Endodermal cell (in vitro differentiated cells): Measurements from ENCODE around the gene SRL. TPM values are rescaled to one million over a fixed set of nuclear protein-coding genes. Genes with fewer than 3 reads are reported as not detected.

ENCODE experiments used
- DNase-seq: peaks from one replicate; pipeline ENCODE4 v3.0.0-alpha.2; 2017
- H3K27ac ChIP-seq: 2 replicates; pipeline ENCODE4 v1.5.1; 2013; ENCODE audit warnings: mild to moderate bottlenecking, low read depth, low read length, moderate library complexity
- H3K27me3 ChIP-seq: 2 replicates; pipeline ENCODE4 v1.6.1; 2013; ENCODE audit warnings: mild to moderate bottlenecking, low read length, moderate library complexity; ENCODE audit not compliant: insufficient read depth, control insufficient read depth, poor library complexity, severe bottlenecking
- H3K36me3 ChIP-seq: 2 replicates; pipeline ENCODE4 v1.7.0; 2013; ENCODE audit warnings: mild to moderate bottlenecking, low read length, moderate library complexity; ENCODE audit not compliant: control insufficient read depth, insufficient read depth
- H3K4me1 ChIP-seq: one replicate; pipeline ENCODE4 v1.7.0; 2013; ENCODE audit warnings: low read length; ENCODE audit not compliant: control insufficient read depth, insufficient read depth
- H3K4me3 ChIP-seq: 2 replicates; pipeline ENCODE4 v1.5.1; 2013; ENCODE audit warnings: mild to moderate bottlenecking, low read length, moderate library complexity
- H3K9ac ChIP-seq: 2 replicates; pipeline ENCODE4 v1.6.1; 2013; ENCODE audit warnings: mild to moderate bottlenecking, low read length, moderate library complexity; ENCODE audit not compliant: poor library complexity, severe bottlenecking; ENCODE audit errors: extremely low read depth
- H3K9me3 ChIP-seq: 2 replicates; pipeline ENCODE4 v1.6.1; 2013; ENCODE audit warnings: mild to moderate bottlenecking, low read length, moderate library complexity; ENCODE audit not compliant: control insufficient read depth
- H3K27ac Mint-ChIP-seq: 2 replicates; pipeline ENCODE4 v1.8.0; 2020; ENCODE audit warnings: mixed read lengths
- H3K27me3 Mint-ChIP-seq: 2 replicates; pipeline ENCODE4 v1.8.0; 2021; ENCODE audit warnings: mild to moderate bottlenecking, mixed read lengths; ENCODE audit not compliant: insufficient read depth
- H3K36me3 Mint-ChIP-seq: 2 replicates; pipeline ENCODE4 v1.8.0; 2020; ENCODE audit warnings: low read depth, mixed read lengths
- H3K4me1 Mint-ChIP-seq: 2 replicates; pipeline ENCODE4 v1.8.0; 2020; ENCODE audit warnings: mixed read lengths
- H3K4me3 Mint-ChIP-seq: 2 replicates; pipeline ENCODE4 v1.8.0; 2020; ENCODE audit warnings: mild to moderate bottlenecking, moderate library complexity, mixed read lengths
- H3K9me3 Mint-ChIP-seq: 2 replicates; pipeline ENCODE4 v1.8.0; 2020; ENCODE audit warnings: mild to moderate bottlenecking, mixed read lengths
- CTCF ChIP-seq: fragments of 200-600 bp; sonication (generic); conservative IDR thresholded peaks from 2 replicates; pipeline ENCODE4 v1.5.0; 2021; ENCODE audit warnings: antibody characterized with exemption, mild to moderate bottlenecking
- WGBS, 2 experiments: methylation state at CpG; one replicate each; pipeline versions ENCODE4 v1.1.5 to v1.1.7; 2013; ENCODE audit warnings: missing lambda C conversion rate in 2 of 2, mixed read lengths in 1 of 2; ENCODE audit not compliant: insufficient coverage in 1 of 2, insufficient read length in 1 of 2; 5-methylcytosine and 5-hydroxymethylcytosine counted together
- total RNA-seq, 2 donors: library from RNA; stranded (reverse); fragmentation: NEBNext Ultra II Directional in 1 of 2; extraction: Animal tissue kit (Norgen Biotek cat#: 25700) in 1 of 2; gene quantifications; 2 replicates in 1 of 2; 3 replicates in 1 of 2; pipeline ENCODE4 v1.2.1, GENCODE V29; 2021

The SRL gene
- total RNA-seq, 2 donors from 2014 or later, result not detected

- H3K4me3 Mint-ChIP-seq, result no peak overlapping the region
- no peak overlapping the region for H3K4me3 ChIP-seq
Measured at GRCh38 chr16:4166821-4167220, 75.1 kb downstream of the SRL start.

GRCh38 chr16:4160658-4161430, 81.0 kb downstream of the SRL start:
- H3K4me3 Mint-ChIP-seq, result no peak overlapping the region
- Histone ChIP-seq H3K27ac (no peak overlapping the region), H3K27me3 (no peaks in the 10 kb centered on the region), H3K36me3 (no peaks in the 10 kb centered on the region), H3K4me1 (no peaks in the 10 kb centered on the region), H3K9ac (no peak overlapping the region), H3K4me3 (no peak overlapping the region), H3K9me3 (no peaks in the 10 kb centered on the region)
- peaks cover 11% of the 10 kb centered on the region for H3K27me3 Mint-ChIP-seq
- TF ChIP-seq CTCF, result peak; percentile 55
- no peak overlapping the region for H3K27ac Mint-ChIP-seq
- H3K36me3 Mint-ChIP-seq, result no peaks in the 10 kb centered on the region
- 94 to 98% methylated on average over 7 of the region's 7 CpGs for WGBS, 2 experiments
- no peaks in the 10 kb centered on the region for H3K4me1 Mint-ChIP-seq
- no peaks in the 10 kb centered on the region for H3K9me3 Mint-ChIP-seq
- DNase-seq, result no peak

More at GRCh38 chr16:4166821-4167220, 75.1 kb downstream of the SRL start:
- Histone ChIP-seq H3K9ac (no peak overlapping the region), H3K9me3 (no peaks in the 10 kb centered on the region), H3K4me1 (no peaks in the 10 kb centered on the region), H3K27ac (no peak overlapping the region), H3K36me3 (no peaks in the 10 kb centered on the region), H3K27me3 (no peaks in the 10 kb centered on the region)
- Mint-ChIP-seq H3K4me1 (no peaks in the 10 kb centered on the region), H3K36me3 (no peaks in the 10 kb centered on the region), H3K27ac (no peak overlapping the region), H3K9me3 (no peaks in the 10 kb centered on the region), H3K27me3 (peaks cover 1% of the 10 kb centered on the region)
- WGBS, 2 experiments, result 95 to 100% methylated on average over 3 to 4 of the region's 4 CpGs
- DNase-seq, result no peak
- no peak for TF ChIP-seq CTCF

- Histone ChIP-seq H3K9me3 (no peaks in the 10 kb centered on the region), H3K4me3 (no peak overlapping the region), H3K27ac (no peak overlapping the region), H3K9ac (no peak overlapping the region), H3K36me3 (no peaks in the 10 kb centered on the region), H3K27me3 (no peaks in the 10 kb centered on the region), H3K4me1 (no peaks in the 10 kb centered on the region)
- no peaks in the 10 kb centered on the region for H3K4me1 Mint-ChIP-seq
- TF ChIP-seq CTCF, result no peak
- no peaks in the 10 kb centered on the region for H3K9me3 Mint-ChIP-seq
- DNase-seq, result no peak
- WGBS, 2 experiments, result 91 to 93% methylated on average over 15 to 17 of the region's 17 CpGs
- peaks cover 14% of the 10 kb centered on the region for H3K27me3 Mint-ChIP-seq
- no peak overlapping the region for H3K27ac Mint-ChIP-seq
- no peaks in the 10 kb centered on the region for H3K36me3 Mint-ChIP-seq
- no peak overlapping the region for H3K4me3 Mint-ChIP-seq
Measured at GRCh38 chr16:4159726-4160125, 82.2 kb downstream of the SRL start.
